HFF-Myc (cell line): ENCODE data around the gene PLPPR3.

Source experiments
- DNase-seq: peaks from one replicate; pipeline ENCODE4 v3.0.0-alpha.2; 2011; ENCODE audit warnings: low read depth; ENCODE audit errors: extremely low read depth
- H3K4me3 ChIP-seq: replicated peaks from 2 replicates; pipeline ENCODE4 v1.5.1; 2011; ENCODE audit warnings: low read depth, mild to moderate bottlenecking, control low read depth, low read length
- TF ChIP-seq, protein P1 (sequence below): IDR thresholded peaks from 2 replicates; pipeline ENCODE4 v1.5.1; 2012; ENCODE audit warnings: mild to moderate bottlenecking, low read depth, low read length, control low read depth; ENCODE audit errors: missing control alignments

Gene PLPPR3

DNA sequence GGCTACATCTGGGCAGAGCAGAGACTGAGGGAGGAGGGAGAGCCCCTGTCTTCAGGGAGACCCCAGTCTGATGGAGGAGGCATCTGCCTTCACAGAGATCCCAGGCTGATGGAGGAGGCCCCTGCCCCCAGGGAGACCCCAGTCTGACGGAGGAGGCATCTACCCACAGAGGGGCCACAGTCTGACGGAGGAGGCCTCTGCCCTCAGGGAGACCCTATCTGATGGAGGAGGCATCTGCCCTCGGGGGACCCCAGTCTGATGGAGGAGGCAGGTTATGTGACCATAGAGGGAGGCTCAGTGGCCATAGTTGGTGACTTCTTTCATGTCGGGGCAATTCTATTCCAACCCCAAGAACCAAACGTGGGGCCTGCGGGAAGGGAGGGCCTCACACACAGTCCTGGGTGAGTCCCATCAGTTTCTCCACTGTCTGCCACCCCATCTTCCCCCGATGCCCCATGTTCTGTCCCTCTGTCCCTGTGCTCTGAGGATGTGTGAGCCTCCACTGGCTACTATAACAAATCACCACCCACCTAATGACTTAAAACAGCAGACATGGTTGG is 56.5 kb downstream of the PLPPR3 start:
- H3K4me3 ChIP-seq = no peak overlapping the region
- TF ChIP-seq, protein P1, sequence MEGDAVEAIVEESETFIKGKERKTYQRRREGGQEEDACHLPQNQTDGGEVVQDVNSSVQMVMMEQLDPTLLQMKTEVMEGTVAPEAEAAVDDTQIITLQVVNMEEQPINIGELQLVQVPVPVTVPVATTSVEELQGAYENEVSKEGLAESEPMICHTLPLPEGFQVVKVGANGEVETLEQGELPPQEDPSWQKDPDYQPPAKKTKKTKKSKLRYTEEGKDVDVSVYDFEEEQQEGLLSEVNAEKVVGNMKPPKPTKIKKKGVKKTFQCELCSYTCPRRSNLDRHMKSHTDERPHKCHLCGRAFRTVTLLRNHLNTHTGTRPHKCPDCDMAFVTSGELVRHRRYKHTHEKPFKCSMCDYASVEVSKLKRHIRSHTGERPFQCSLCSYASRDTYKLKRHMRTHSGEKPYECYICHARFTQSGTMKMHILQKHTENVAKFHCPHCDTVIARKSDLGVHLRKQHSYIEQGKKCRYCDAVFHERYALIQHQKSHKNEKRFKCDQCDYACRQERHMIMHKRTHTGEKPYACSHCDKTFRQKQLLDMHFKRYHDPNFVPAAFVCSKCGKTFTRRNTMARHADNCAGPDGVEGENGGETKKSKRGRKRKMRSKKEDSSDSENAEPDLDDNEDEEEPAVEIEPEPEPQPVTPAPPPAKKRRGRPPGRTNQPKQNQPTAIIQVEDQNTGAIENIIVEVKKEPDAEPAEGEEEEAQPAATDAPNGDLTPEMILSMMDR = no peak
- no peak for DNase-seq

DNA sequence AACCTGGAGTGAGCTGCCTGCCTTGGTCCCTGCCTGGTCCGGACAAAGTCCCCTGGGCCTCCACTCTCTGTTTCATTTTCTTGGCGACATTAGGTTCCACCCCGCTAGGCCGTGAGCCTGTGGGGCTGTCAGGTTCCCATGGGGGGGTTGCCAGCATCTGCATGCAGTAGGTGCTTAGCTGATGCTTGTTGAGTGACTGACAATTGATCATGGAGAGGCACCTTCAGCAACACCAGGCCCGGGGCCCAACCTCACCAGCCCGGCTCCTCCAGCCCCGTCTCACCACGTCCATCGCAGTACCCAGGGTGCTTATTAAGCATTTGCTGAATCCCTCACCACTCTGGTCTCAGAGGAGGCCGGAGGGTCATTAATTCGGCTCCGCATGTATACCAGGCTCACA is 57.5 kb downstream of the PLPPR3 start:
- TF ChIP-seq, protein P1 = no peak
- no peak overlapping the region for H3K4me3 ChIP-seq
- no peak for DNase-seq

DNA sequence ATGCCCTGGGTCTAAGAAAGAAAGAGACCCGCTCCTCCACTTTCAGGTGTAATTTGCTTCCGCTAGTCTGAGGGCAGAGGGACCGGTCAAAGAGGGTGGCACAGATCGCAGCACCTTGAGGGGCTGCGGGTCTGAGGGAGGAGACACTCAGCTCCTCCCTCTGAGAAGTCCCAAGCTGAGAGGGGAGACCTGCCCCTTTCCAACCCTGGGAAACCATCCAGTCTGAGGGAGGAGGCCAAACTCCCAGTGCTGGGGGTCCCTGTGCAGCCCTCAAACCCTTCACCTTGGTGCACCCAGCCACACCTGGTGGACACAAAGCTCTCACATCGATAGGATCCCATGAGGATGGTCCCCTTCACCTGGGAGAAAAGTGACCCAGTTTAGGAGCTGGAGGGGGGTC is 57.9 kb downstream of the PLPPR3 start:
- no peak for DNase-seq
- TF ChIP-seq, protein P1 = no peak
- H3K4me3 ChIP-seq = no peak overlapping the region

DNA sequence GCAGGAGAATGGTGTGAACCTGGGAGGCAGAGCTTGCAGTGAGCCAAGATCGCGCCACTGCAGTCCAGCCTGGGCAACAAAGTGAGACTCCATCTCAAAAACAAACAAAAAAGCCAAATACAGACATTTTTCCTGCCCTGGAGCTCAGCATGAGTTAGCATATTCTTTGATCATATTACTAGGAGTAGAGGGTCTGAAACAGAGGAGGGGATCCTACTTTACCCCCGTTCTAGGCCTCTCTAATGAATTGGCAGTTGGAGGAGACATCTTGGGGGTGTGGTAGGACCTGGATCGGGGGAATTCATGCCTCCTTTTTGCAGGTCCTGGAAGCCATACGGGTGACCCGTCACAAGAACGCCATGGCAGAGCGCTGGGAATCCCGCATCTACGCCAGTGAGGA is 58.6 kb downstream of the PLPPR3 start:
- TF ChIP-seq, protein P1 = no peak
- DNase-seq = no peak
- no peak overlapping the region for H3K4me3 ChIP-seq
